ENCODE data around the gene POU4F1.

The POU4F1 gene

GRCh38 chr13:78606471-78607408 is 3.4 kb upstream of the POU4F1 start:
- no peak for DNase-seq

- no peak for DNase-seq
Observed at GRCh38 chr13:78604782-78605611, 1.6 kb upstream of the POU4F1 start.

- DNase-seq, result no peak
Observed at GRCh38 chr13:78602561-78603239, 652 bp downstream of the POU4F1 start.

GRCh38 chr13:78601874-78602560 is 1.3 kb downstream of the POU4F1 start:
- no peak for DNase-seq

- no peak for DNase-seq
Observed at GRCh38 chr13:78601124-78601873, 2.1 kb downstream of the POU4F1 start.

- DNase-seq, result no peak
Observed at GRCh38 chr13:78600280-78600883, 3.0 kb downstream of the POU4F1 start.

- DNase-seq, result no peak
Observed at GRCh38 chr13:78599645-78600279, 3.6 kb downstream of the POU4F1 start.

GRCh38 chr13:78598966-78599644 is 4.2 kb downstream of the POU4F1 start:
- no peak for DNase-seq

GRCh38 chr13:78598116-78598781 is 5.1 kb downstream of the POU4F1 start:
- no peak for DNase-seq

- no peak for DNase-seq
Observed at GRCh38 chr13:78597602-78597932, 5.8 kb downstream of the POU4F1 start.

- no peak for DNase-seq
Observed at GRCh38 chr13:78596736-78597601, 6.4 kb downstream of the POU4F1 start.

GRCh38 chr13:78596399-78596735 is 7.0 kb downstream of the POU4F1 start:
- DNase-seq, result no peak

GRCh38 chr13:78595495-78596398 is 7.6 kb downstream of the POU4F1 start:
- no peak for DNase-seq

GRCh38 chr13:78594456-78594975 is 8.8 kb downstream of the POU4F1 start:
- no peak for DNase-seq

- no peak for DNase-seq
Observed at GRCh38 chr13:78593652-78594455, 9.5 kb downstream of the POU4F1 start.

- no peak for DNase-seq
Observed at GRCh38 chr13:78593129-78593528, 10.2 kb downstream of the POU4F1 start.

GRCh38 chr13:78592584-78592983 is 10.8 kb downstream of the POU4F1 start:
- no peak for DNase-seq

All from cerebellar nuclear complex (tissue), 1 donor.